AG04449 (cell line): ENCODE measurements around the gene ADH6.

Source experiments
- CTCF ChIA-PET: fragments of 350-600 bp; formaldehyde crosslinking; extraction: SDS; loops from one replicate; lab custom pipeline; 2021; ENCODE audit warnings: antibody characterized with exemption; lab: Yijun Ruan, JAX
- POLR2A ChIA-PET: fragments of 400-600, 350-600 bp; formaldehyde crosslinking; extraction: SDS; loops from one replicate; lab custom pipeline; 2020; ENCODE audit warnings: antibody characterized with exemption, inconsistent platforms; lab: Yijun Ruan, JAX
- DNase-seq: peaks from one replicate; pipeline ENCODE4 v3.0.0-alpha.2; 2010; ENCODE audit warnings: low read depth, low spot score
- H3K4me3 ChIP-seq: 2 replicates; pipeline ENCODE4 v1.5.1; 2011; ENCODE audit warnings: low read depth, mild to moderate bottlenecking, control low read depth, low read length
- CTCF ChIP-seq: IDR thresholded peaks from one replicate; pipeline ENCODE4 v1.5.1; 2011; ENCODE audit warnings: mild to moderate bottlenecking, moderate library complexity, low read length, control low read depth, inconsistent platforms; ENCODE audit not compliant: insufficient read depth; ENCODE audit errors: missing control alignments

ADH6 gene

GRCh38 chr4:99221980-99222379 is 2.9 kb upstream of the ADH6 start:
- no peak for DNase-seq
- ChIA-PET POLR2A (no interaction called here), CTCF (no interaction called here)
- H3K4me3 ChIP-seq = no peak overlapping the region
- TF ChIP-seq CTCF = no peak

GRCh38 chr4:99219479-99219878 is 433 bp upstream of the ADH6 start:
- ChIA-PET POLR2A (no interaction called here), CTCF (no interaction called here)
- DNase-seq = no peak
- no peak overlapping the region for H3K4me3 ChIP-seq
- TF ChIP-seq CTCF = no peak

GRCh38 chr4:99215521-99215920 is 3.5 kb downstream of the ADH6 start:
- no peak for TF ChIP-seq CTCF
- no peak for DNase-seq
- ChIA-PET CTCF (interaction anchor here (1.3 to 1.6 kb wide), 2 partner anchors 13 to 190 kb away, joined by 3 to 5 read pairs; no protein-coding TSS in a partner anchor), POLR2A (no interaction called here)
- H3K4me3 ChIP-seq = no peak overlapping the region

GRCh38 chr4:99210789-99211188 is 8.3 kb downstream of the ADH6 start:
- ChIA-PET CTCF (interaction anchor here (1.7 to 1.9 kb wide), 2 partner anchors 9 to 194 kb away, joined by 6 to 10 read pairs; no protein-coding TSS in a partner anchor), POLR2A (no interaction called here)
- no peak overlapping the region for H3K4me3 ChIP-seq
- no peak for DNase-seq
- no peak for TF ChIP-seq CTCF

GRCh38 chr4:99209671-99210070 is 9.4 kb downstream of the ADH6 start:
- no peak for TF ChIP-seq CTCF
- CTCF ChIA-PET = interaction anchor here (1.9 kb wide), 1 partner anchor 8 kb away, joined by 10 read pairs; no protein-coding TSS in a partner anchor
- no peak for DNase-seq
- POLR2A ChIA-PET = no interaction called here
- H3K4me3 ChIP-seq = no peak overlapping the region

GRCh38 chr4:99208719-99209075 is 10.3 kb downstream of the ADH6 start:
- ChIA-PET POLR2A (no interaction called here), CTCF (interaction anchor here (3.4 kb wide), 1 partner anchor 196 kb away, joined by 15 read pairs; no protein-coding TSS in a partner anchor)
- no peak for TF ChIP-seq CTCF
- no peak overlapping the region for H3K4me3 ChIP-seq
- no peak for DNase-seq
